ENCODE measurements around the gene C11orf24.
"Not testable (repeated sequence)": the region's sequence is repeated elsewhere in the genome, so short reads cannot be mapped to it uniquely, and the experiment has no call there.

C11orf24 gene

DNA sequence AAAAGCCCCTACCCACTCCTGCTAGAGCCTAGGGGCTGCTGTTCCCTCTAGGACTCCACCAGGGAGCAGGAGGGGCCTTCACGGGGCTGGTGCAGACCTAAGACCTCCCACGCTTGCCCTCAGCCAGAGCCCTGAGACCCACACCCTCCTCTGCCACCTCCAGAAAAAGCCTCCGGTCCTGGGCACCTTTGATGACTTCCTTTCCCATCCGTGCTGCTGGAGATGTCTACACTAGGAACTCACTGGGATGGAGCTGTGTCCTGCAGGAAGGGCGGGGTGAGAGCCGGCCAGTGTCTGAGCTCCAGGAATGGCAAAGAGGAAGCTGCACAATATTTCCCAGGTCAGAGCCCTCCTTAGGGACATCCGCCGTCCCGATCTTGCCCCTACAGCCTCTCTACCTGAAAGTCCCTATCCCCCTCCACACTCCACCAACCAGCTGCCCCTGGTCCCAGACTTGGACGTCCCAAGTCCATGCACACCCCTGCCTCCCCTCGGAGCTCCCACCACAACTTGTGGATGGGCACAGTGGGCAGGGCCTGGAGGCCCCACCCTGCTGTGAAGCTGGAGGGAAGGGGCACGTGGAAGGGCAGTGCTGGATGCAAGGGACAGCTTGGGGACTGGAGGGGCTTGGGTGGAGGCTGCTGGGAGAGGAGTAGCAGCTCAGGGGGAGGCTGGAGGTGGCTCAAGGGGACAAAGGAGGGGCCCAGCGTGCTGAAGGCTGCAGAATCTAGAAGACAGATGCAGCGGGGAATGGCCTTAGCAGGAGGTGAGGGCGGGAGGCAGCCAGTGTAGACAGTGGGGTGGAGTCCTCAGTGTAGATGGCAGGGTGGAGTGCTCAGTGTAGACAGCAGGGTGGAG is 27.1 kb upstream of the C11orf24 start:
- no peak for DNase-seq (ENCODE audit: low read depth)

DNA sequence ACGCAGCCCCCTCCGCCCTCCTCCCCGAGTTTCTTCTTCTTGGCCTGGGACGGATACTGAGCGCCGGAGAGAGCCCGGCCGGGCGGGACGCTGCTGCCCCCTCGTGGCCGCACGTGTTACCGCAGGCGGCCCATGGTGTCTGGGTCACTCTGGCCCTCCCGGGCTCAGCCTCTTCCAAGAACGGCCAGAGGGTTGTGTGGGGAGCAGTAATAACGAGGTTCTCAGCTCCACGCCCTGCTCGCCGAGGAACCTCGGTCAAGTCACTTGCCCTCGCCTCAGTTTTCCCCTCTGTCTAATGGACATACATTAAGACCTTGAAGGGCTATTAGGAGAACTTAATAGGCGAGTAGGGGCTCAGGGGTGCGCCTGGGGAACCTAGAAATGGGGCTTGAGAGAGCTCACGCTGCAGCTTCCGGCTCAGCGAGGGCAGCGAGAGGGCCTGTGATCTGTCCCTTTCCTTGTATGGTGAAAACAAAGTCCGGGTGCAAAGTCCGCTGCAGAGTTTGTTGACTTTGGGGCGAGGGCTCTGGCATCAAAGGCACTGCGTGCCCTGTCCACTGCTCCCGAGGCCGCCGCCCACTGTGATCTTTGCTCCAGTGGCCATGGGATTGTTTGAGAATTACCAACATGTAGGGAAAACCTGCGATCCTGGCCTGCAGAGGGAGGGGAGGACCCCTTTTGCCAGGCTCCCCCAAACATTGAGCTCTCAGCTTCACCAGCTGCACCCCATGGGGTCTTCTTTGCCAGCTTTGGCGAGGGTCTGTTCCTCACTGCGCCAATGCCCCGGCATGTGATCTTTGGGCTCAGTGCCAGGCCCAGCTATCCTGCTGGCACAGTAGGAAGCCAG is 26.3 kb upstream of the C11orf24 start:
- peak; percentile 75 for DNase-seq (ENCODE audit: low read depth)

DNA sequence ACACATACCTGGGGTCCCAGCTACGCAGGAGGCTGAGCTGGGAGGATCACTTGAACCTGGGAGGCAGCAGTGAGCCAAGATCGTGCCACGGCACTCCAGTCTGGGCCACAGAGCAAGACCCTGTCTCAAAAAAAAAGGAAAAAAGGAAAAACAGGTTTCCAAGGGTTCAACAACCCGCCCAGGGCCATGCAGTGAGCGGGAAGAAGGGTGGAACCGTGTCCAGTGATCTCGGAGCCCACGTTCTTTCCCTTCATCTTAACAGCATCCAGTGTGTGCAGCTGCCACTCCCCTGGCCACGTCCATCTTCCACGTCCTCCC is 25.7 kb upstream of the C11orf24 start:
- DNase-seq (ENCODE audit: low read depth): no peak

DNA sequence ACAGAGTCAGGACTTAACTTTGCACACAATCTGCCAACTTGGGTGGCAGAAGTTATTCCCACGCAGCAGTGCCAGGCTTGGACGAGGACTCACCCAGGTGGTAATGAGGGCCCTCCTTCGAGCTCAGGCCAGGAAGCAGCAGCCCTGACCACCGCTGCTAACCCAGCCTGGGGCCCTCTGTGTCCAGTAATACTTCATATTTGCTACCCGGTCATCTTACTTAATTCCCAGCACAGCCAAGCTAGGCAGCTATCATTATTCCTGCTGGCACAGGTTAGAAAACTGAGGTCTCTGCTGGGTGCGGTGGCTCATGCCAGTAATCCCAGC is 25.2 kb upstream of the C11orf24 start:
- no peak for DNase-seq (ENCODE audit: low read depth)

DNA sequence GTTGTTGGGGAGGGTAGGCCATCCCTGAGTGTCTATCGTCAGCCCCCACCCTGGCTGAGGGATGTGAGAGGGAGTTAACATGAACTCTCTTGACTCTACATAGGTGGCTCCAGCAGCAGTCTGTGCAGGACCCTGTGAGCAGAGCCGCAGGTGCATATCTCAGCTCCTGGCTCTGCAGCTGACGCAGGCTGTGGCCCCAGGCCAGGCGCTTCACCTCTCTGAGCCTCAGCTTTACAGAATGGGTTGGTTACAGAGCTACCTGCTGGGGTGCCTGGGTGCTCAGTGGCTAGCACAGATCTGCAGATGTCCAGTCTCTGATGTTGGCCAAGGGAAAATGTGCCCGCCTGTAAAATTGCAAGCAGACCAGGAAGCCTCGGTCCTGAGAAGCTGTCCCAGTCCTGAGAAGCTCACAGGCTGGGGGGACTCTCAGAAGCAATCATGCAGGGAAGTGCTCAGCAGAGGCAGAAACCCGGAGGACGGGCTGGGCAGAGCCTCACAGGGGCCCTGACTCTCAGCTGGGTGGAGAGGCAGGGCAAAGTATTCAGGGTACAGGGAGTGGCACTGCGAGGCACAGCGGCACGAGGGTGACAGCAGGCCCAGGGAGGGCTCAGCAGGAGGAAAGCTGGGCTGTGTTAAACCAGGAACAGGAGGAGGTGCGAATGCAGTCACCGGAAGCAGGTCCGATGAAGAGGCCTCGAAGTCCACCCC is 24.7 kb upstream of the C11orf24 start:
- no peak for DNase-seq (ENCODE audit: low read depth)

DNA sequence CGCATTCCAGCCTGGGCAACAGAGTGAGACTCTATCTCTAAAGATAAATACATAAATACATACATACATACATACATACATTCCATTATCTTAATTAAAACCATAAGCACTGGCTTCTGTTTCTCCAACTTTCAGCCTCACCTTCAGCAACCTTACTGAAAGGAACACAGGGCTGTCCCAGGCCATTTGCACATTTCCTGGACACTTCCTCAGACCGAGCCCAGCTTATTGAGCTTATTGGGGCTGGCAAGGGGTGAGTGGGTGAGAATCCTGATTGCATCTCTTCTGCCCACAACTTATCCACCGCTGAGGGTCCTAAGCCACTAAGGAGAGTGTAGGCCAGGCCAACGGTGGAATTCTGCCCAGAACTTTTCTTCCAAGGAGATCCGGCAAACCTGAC is 24.2 kb upstream of the C11orf24 start:
- DNase-seq (ENCODE audit: low read depth): no peak

DNA sequence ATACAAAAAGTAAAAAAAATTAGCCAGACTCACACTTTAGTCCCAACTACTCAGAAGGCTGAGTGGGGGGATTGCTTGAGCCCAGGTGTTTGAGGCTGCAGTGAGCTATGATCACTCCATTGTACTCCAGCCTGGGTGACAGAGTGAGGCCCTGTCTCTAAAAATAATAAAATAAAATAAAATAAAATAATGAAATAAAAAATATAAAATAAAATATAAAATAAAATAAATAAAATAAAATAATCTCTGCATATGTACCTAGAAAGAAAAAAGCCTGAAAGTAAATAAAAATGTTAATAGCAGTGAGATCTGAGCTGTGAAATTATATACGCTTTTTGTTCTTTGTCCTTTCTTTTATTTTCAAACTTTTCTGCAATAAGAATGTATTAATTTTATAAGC is 23.5 kb upstream of the C11orf24 start:
- DNase-seq (ENCODE audit: low read depth): no peak

DNA sequence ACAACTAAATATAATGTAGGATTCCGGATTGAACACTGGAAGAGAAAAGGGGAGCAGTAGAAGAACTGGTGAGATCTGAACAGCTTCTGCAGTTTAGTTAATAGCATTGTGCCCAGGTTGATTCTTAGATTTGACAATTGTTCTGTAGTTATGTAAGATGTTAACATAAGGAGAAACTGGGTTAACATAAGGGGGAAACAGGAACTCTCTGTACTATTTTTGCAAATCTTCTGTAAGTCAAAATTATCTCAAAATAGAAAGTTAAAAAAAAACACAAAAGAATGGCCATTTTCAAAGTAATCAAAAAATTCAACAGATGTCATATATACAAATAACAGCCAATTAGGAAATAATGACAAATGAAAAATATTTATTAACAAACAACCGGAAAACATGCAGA is 21.9 kb upstream of the C11orf24 start:
- DNase-seq (ENCODE audit: low read depth): no peak

DNA sequence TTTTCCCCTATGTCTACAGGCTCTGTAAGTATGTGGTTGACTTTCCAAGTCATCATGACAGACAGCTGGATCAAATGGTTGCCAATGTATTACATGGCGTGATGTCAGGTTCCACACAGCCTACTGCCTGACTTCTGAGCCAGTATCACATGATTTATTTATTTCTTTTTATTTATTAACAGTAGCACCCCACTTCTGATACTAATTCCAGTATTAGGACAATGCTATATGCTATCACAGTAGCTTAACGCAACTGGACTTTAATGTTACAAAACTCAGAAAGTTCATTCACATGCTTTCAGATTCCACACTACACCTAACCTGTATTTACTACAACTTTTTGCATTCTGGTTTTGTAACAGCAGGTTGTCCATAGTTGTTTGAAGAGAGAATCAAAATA is 17.7 kb upstream of the C11orf24 start:
- DNase-seq (ENCODE audit: low read depth): no peak

DNA sequence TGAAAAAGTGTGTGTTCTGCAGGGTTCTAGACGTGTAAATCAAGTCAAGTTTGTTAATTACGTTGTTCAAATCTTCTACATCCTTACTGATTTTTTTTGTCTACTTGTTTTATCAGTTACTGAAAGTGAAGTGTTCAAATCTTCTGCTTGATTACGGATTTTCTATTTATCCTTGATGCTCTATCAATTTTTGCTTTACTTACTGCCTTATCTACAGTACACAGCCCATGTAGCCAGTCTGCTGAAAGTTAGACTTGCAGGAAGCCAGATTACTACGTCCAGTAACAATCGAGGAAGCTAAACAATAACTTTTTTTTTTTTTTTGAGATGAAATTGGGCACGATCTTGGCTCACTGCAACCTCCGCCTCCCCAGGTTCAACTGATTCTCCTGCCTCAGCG is 15.6 kb upstream of the C11orf24 start:
- no peak for DNase-seq (ENCODE audit: low read depth)

DNA sequence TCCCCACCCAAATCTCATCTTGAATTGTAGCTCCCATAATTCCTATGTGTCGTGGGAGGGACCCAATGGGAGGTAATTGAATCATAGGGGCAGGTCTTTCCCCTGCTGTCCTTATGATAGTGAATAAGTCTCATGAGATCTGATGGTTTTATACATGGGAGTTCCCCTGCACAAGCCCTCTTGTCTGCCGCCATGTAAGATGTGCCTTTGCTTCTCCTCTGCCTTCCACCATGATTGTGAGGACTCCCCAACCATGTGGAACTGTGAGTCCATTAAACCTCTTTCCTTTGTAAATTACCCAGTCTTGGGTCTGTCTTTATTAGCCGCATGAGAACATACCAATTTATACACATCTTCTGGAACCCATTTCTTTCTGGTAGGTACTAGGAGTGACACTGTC is 12.8 kb upstream of the C11orf24 start:
- DNase-seq (ENCODE audit: low read depth): not testable (repeated sequence)

DNA sequence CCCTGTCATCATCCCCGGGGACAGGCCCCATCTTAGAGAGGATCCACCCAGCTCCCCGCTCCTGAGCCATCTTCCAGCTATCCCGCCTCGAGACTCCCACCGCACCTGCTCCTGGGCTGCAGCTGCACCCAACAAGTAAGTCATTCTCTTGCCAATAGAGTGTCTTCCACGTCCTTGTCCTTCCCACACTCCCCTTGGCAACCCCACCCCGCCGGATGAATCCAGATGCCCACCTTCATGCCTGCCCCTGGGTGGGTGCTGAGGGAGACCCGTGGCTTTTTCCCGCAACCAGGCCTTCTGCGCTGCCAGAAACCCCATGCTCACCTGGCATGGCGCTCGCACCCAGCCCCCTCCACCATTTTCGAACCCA is 11.1 kb upstream of the C11orf24 start:
- no peak for DNase-seq (ENCODE audit: low read depth)

DNA sequence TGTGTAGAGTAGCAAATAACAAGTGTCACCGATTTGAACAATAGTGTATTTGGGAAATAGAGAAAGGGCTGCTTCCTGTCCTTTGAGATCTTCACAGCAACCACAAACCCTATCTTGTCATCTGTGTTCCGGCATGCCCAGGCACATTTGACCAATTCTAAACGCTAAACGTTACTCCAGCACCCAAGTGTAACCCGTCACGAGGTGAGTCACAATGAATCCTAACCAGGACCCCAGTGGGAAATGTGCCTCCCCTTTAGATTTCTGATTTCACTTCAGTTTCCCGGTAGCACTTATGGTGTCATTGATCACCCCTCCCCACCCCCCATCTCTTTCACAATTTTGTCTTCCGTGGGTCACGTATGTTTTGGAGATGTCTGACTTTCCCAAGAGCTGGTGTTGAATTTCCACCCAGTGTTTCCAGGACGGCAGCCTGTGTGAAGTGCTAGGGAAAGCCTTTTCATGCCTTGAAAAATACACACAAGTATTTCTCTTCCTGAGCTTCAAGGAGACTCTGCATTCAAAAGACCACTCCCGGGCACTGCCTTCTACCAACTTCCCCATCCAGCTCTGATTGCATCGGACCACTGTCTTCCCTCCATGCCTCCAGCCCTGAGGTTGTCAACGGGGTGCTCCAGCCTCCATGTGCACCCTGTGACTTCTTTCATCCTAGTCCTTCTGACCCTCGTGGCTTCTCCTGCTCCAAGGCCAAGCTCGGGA is 10.5 kb upstream of the C11orf24 start:
- DNase-seq (ENCODE audit: low read depth): peak; percentile 41

DNA sequence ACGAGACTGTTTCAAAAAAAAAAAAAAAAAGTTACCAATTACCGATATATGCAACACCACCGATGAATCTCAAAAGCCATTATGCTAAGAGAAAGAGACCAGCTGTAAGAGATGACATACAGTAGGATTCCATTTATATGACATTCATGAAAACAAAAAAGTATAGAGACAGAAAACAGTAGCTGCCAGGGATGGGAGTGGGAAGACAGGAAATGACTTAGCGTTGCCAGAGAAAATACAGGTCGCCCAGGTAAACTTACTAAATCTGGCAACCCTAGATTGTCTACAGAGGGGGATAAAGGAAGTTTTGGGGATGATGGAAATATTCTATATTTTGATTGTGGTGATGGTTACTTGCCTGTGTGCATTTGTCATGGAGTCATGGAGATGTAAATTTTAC is 7.9 kb upstream of the C11orf24 start:
- DNase-seq (ENCODE audit: low read depth): no peak

DNA sequence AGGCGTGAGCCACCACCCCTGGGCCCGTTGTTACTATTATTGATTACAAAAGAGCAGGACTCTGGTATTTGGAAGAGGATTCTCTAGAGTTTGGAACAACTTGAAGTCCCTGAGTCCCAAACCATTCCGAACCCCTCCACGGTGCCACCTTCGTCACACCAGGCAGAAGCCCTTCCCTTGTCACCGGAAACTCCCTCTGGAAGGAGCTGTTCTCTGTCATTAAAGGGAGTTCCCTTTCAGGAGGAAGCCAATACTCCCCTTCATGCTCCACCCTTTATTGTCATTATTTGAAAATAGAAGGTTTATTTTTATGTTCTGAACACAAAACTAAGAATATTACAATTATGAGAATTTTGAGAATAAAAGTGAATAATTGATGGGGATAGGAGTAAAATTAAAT is 5.1 kb upstream of the C11orf24 start:
- no peak for DNase-seq (ENCODE audit: low read depth)

DNA sequence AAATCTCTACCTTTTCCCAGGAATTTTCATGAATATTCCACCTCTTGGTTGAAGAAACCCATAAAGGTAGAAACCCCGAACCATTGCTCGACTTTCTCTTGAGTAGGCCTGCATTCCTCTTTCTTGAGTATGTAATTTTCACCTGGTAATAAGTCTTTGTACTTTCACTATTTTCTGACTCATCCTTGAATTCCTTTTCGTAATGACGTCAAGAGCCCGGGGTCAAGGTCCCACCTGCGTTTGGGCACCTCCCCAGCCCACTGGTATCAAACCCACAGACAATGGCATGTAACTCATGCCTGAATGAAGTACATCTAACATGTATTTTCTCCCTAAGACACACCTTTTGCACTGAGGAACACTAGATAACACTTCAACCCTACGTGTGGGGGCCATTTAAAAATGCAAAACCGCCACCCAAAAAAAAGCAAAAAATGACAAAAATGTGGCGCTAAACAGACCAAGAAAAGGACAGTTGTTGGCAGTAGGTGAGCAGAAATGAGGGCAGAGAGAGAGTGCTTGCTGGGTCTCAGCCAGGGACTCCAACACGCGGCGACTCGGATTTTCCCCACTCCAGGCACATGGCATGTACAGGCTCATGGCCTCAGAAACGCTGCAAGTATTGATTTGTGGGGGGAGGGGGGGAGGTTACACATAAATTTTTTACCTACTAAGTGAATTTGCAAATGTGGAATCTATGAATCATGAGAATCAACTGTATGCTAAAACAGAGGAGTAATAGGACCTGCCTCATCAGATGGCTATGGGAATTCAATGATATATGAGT is 4.1 kb upstream of the C11orf24 start:
- DNase-seq (ENCODE audit: low read depth): peak; percentile 27

DNA sequence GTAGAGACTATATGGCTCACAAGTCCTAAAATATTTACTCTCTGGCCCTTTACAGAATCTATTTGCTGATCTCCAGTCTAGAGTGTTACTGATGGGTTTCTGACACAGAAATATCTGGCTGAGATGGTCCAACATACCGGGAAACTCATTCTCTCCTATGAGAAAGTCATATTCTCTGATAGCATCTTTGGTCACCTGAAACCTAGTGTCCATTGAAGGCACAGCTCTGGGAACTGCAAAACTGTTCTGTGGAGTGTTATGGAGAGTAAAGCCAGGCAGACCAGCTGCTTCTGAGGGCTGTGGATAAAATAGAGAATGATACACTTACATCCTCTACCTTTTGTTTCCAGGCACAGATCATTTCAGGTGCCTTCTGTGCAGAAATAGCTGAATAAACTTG is 2.5 kb upstream of the C11orf24 start:
- no peak for DNase-seq (ENCODE audit: low read depth)

DNA sequence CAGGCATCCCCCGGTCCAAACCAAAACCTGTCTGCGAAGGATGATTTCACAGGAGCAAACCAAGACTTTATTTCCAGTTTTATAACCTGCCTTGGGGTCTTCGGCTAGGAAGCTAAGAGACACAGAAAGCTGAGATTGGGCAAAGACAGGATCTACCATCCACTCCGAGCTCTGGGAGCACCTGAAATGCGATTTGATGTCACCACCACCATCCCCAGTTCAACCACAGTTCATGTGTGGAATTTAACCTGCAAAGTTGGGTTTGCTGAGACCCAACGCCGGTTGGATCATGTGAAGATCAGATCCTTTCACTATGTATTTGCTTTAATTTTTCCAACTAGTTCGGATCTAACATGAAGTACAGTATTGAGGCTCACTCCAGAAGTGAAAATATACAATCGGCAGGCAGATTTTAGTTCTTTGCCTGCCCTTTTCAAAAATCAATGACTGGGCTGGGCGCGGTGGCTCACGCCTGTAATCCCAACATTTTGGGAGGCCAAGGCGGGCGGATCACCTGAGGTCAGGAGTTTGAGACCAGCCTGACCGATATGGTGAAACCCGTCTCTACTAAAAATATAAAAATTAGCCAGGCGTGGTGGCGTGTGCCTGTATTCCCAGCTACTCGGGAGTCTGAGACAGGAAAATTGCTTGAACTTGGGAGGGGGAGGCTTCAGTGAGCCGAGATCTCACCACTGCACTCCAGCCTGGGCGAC is 1.4 kb upstream of the C11orf24 start:
- DNase-seq (ENCODE audit: low read depth): no peak

DNA sequence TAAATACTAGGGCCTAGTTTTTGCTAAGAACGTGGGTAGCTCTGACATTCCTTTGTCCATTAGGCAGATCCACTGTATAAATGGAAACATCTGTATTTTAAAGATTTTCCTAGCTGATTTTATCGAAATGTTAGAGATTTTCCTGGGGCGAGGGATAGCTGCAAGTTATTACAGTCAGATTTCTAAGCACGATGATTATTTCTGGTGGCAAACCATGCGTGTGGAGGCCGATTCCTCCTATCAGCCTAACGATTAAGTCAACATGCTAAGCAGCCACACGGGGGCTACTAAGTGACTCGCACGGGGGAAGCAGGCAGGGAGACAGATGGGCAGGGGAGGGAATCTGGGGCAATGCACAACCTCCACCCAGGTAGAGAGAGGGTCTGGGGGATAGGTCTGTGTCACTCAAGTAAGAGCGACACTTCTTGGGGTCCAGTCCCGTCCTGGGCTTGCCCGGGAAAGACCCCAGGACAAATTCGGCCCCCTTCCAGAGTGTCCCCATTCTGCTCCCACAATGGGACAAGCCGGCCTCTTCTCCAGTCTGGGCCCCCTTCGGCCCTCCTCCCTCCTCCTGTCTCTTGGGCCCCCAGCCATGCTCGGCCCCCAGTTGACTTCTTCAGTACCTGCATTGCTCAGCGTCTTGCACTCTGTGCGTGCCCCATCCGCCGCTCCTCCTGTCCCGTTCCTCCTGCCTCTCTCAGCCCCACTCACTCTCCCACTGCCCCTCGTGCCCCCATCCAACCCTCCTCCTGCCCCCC is 571 bp downstream of the C11orf24 start:
- peak; percentile 41 for DNase-seq (ENCODE audit: low read depth)
